HCT116 (cell line): ENCODE measurements around the gene CDH26. TPM values are rescaled to one million over a fixed set of nuclear protein-coding genes. Genes with fewer than 3 reads are reported as not detected.

ENCODE experiments used
- ATAC-seq: fragments of 200-7000 bp; cut with Tn5 transposase; 2 replicates; pipeline ENCODE4 v1.9.1; 2020; ENCODE audit warnings: mild to moderate bottlenecking, moderate library complexity
- BruUV-seq: library from RNA; stranded (reverse); fragments of 400-500 nt; replicated peaks from 2 replicates; lab custom pipeline; 2021; lab: Mats Ljungman, UMichigan
- CTCF ChIA-PET: fragments of 300-600 bp; sonication (Branson Sonifier 250); formaldehyde crosslinking; loops from one replicate; lab custom pipeline; 2021; ENCODE audit warnings: antibody characterized with exemption; lab: Charles Lee
- POLR2A ChIA-PET: fragments of 300-600, 350-600 bp; sonication (Branson Sonifier 250); formaldehyde crosslinking; loops from one replicate; lab custom pipeline; 2021; ENCODE audit warnings: antibody characterized with exemption; lab: Charles Lee
- RAD21 ChIA-PET, 2 experiments: fragments of 300-600 bp; sonication (Branson Sonifier 250); formaldehyde crosslinking; loops; one replicate each; lab custom pipeline; 2023; ENCODE audit warnings: low total read pairs in 2 of 2; ENCODE audit not compliant: uncharacterized antibody in 2 of 2, unreplicated experiment in 2 of 2, low non-redundant PET in 1 of 2; lab: Charles Lee
- DNase-seq: peaks from one replicate; pipeline ENCODE4 v3.0.0-alpha.2; 2010; ENCODE audit warnings: low read depth, low spot score
- H2AFZ ChIP-seq: fragments of 200-600 bp; shearing (Covaris generic), sonication (generic); 2 replicates; pipeline ENCODE4 v1.6.1; 2017; ENCODE audit warnings: low read depth, mixed run types, mixed read lengths, antibody characterized with exemption, low read length; ENCODE audit not compliant: poor library complexity, severe bottlenecking
- H3K27ac ChIP-seq: 2 replicates; pipeline ENCODE4 v1.5.1; 2012; ENCODE audit warnings: low read depth, low read length
- H3K27me3 ChIP-seq: fragments of 200-600 bp; sonication (generic); 2 replicates; pipeline ENCODE4 v1.6.1; 2016; ENCODE audit warnings: mixed run types, low read length, mixed read lengths; ENCODE audit not compliant: insufficient read depth
- H3K36me3 ChIP-seq, 2 experiments: fragments of 200-500 bp in 1 of 2; fragments of 200-600 bp in 1 of 2; sonication (Bioruptor generic) in 1 of 2; sonication (generic) in 1 of 2; 2 replicates each; pipeline versions ENCODE4 v1.5.1 to v1.6.1; 2014 to 2016; ENCODE audit warnings: low read length in 2 of 2, inconsistent platforms in 1 of 2, mixed read lengths in 1 of 2, mixed run types in 1 of 2; ENCODE audit not compliant: insufficient read depth in 2 of 2, control insufficient read depth in 1 of 2
- H3K4me1 ChIP-seq, 2 experiments: fragments of 200-600 bp in 1 of 2; sonication (generic) in 1 of 2; 2 replicates each; pipeline versions ENCODE4 v1.5.1 to v1.6.1; 2012 to 2017; ENCODE audit warnings: low read length in 2 of 2, inconsistent platforms in 1 of 2, mild to moderate bottlenecking in 1 of 2, mixed read lengths in 1 of 2, mixed run types in 1 of 2, moderate library complexity in 1 of 2; ENCODE audit not compliant: insufficient read depth in 2 of 2, control insufficient read depth in 1 of 2
- H3K4me2 ChIP-seq: fragments of 200-600 bp; sonication (generic); 2 replicates; pipeline ENCODE4 v1.6.1; 2017; ENCODE audit warnings: mixed run types, low read length, mixed read lengths
- H3K4me3 ChIP-seq, 2 experiments: fragments of 200-600 bp in 1 of 2; sonication (generic) in 1 of 2; replicated peaks in 1 of 2; 2 replicates each; pipeline ENCODE4 v1.5.1; 2011 to 2016; ENCODE audit warnings: low read length in 2 of 2, control low read depth in 1 of 2, low read depth in 1 of 2, mild to moderate bottlenecking in 1 of 2, mixed read lengths in 1 of 2, mixed run types in 1 of 2
- H3K79me2 ChIP-seq: fragments of 200-600 bp; sonication (generic); 2 replicates; pipeline ENCODE4 v1.6.1; 2017; ENCODE audit warnings: mild to moderate bottlenecking, mixed run types, low read length, moderate library complexity, mixed read lengths; ENCODE audit not compliant: insufficient read depth
- H3K9ac ChIP-seq: fragments of 200-600 bp; sonication (generic); 2 replicates; pipeline ENCODE4 v1.6.1; 2016; ENCODE audit warnings: low read length, mixed read lengths
- H3K9me2 ChIP-seq: fragments of 200-600 bp; sonication (generic), shearing (Covaris generic); 2 replicates; pipeline ENCODE4 v1.6.1; 2017; ENCODE audit warnings: mixed run types, mild to moderate bottlenecking, moderate library complexity; ENCODE audit not compliant: insufficient read depth
- H3K9me3 ChIP-seq, 2 experiments: fragments of 200-500 bp in 1 of 2; fragments of 200-600 bp in 1 of 2; sonication (Bioruptor generic) in 1 of 2; sonication (generic) in 1 of 2; 2 replicates each; pipeline ENCODE4 v1.6.1; 2014 to 2017; ENCODE audit warnings: low read length in 2 of 2, mixed read lengths in 2 of 2, inconsistent platforms in 1 of 2, low read depth in 1 of 2, mild to moderate bottlenecking in 1 of 2, mixed run types in 1 of 2, moderate library complexity in 1 of 2; ENCODE audit not compliant: control insufficient read depth in 1 of 2, insufficient read depth in 1 of 2
- H4K20me1 ChIP-seq: fragments of 200-600 bp; sonication (generic), shearing (Covaris generic); 2 replicates; pipeline ENCODE4 v1.6.1; 2017; ENCODE audit warnings: mixed run types, mild to moderate bottlenecking, moderate library complexity; ENCODE audit not compliant: insufficient read depth
- ATF3 ChIP-seq: IDR thresholded peaks from 2 replicates; pipeline ENCODE4 v1.6.1; 2012
- CEBPB ChIP-seq: IDR thresholded peaks from 2 replicates; pipeline ENCODE4 v1.6.1; 2012; ENCODE audit warnings: low read depth
- CTCF ChIP-seq, 3 experiments: fragments of 200-600 bp in 1 of 3; sonication (generic) in 1 of 3; IDR thresholded peaks in 2 of 3; conservative IDR thresholded peaks in 1 of 3; 2 replicates each; pipeline ENCODE4 v1.5.1; 2012 to 2017; ENCODE audit warnings: low read depth in 2 of 3, low read length in 2 of 3, antibody characterized with exemption in 1 of 3, borderline replicate concordance in 1 of 3, control low read depth in 1 of 3, mild to moderate bottlenecking in 1 of 3, mixed read lengths in 1 of 3, mixed run types in 1 of 3, moderate library complexity in 1 of 3; ENCODE audit not compliant: insufficient read depth in 1 of 3
- JUND ChIP-seq: IDR thresholded peaks from 2 replicates; pipeline ENCODE4 v1.6.1; 2012
- POLR2AphosphoS5 ChIP-seq: IDR thresholded peaks from 2 replicates; pipeline ENCODE4 v1.6.1; 2011; ENCODE audit warnings: mild to moderate bottlenecking, low read depth, low read length, moderate library complexity
- REST ChIP-seq: IDR thresholded peaks from 2 replicates; pipeline ENCODE4 v1.6.1; 2012; ENCODE audit warnings: low read depth
- SIN3A ChIP-seq: IDR thresholded peaks from 2 replicates; pipeline ENCODE4 v1.6.1; 2012; ENCODE audit warnings: low read depth
- SRF ChIP-seq: IDR thresholded peaks from 2 replicates; pipeline ENCODE4 v1.6.1; 2012; ENCODE audit warnings: low read depth
- TCF7L2 ChIP-seq: IDR thresholded peaks from 2 replicates; pipeline ENCODE4 v1.7.0; 2011; ENCODE audit warnings: borderline replicate concordance, inconsistent platforms; ENCODE audit not compliant: insufficient read depth, insufficient read length; ENCODE audit errors: extremely low read depth
- ZNF274 ChIP-seq: fragments of 200-500 bp; sonication (Bioruptor generic); IDR thresholded peaks from 2 replicates; pipeline ENCODE4 v1.6.1; 2014; ENCODE audit warnings: mild to moderate bottlenecking, low read depth, low read length, inconsistent platforms
- intact Hi-C: fragments of 100-400 bp; cut with micrococcal nuclease; formaldehyde crosslinking; loops from 2 replicates; pipeline ENCODE4 v1.10.0; 2022
- total RNA-seq: library from RNA; stranded (reverse); gene quantifications from one replicate; pipeline ENCODE4 v1.2.1, GENCODE V29; 2021; ENCODE audit not compliant: unreplicated experiment

CDH26 gene
- total RNA-seq, 1 experiment from 2014 or later: 0.34 TPM

GRCh38 chr20:59966428-59966827 lies 8.2 kb downstream of the CDH26 start:
- Histone ChIP-seq H3K9me2 (no peaks in the 10 kb centered on the region), H3K4me3 (no peak overlapping the region), H2AFZ (no peak overlapping the region), H3K9me3 (no peaks in the 10 kb centered on the region), H3K36me3 (no peaks in the 10 kb centered on the region), H3K9ac (no peak overlapping the region), H3K27me3 (peaks cover 21% of the 10 kb centered on the region)
- ChIA-PET CTCF (no interaction called here), POLR2A (no interaction called here), RAD21 (no interaction called here)
- intact Hi-C loops: no loop called here
- TF ChIP-seq ZNF274: no peak
- TF ChIP-seq TCF7L2: no peak
- no peak for TF ChIP-seq SIN3A
- no peak for TF ChIP-seq JUND
- no peak for TF ChIP-seq REST
- no peak for TF ChIP-seq SRF
- TF ChIP-seq, all 23 proteins: peak for 0
- DNase-seq (no peak), ATAC-seq (no peak)
- Histone ChIP-seq H3K27ac (no peak overlapping the region), H3K4me2 (no peak overlapping the region), H4K20me1 (no peaks in the 10 kb centered on the region), H3K4me1 (no peaks in the 10 kb centered on the region), H3K79me2 (no peaks in the 10 kb centered on the region)
- no TSS peak for BruUV-seq

- DNase-seq (no peak), ATAC-seq (no peak)
- H3K79me2 ChIP-seq: no peaks in the 10 kb centered on the region
- no peak overlapping the region for H2AFZ ChIP-seq
- no peak overlapping the region for H3K27ac ChIP-seq
- ChIA-PET RAD21 (no interaction called here), CTCF (no interaction called here), POLR2A (no interaction called here)
- no peak overlapping the region for H3K4me3 ChIP-seq
- H3K4me1 ChIP-seq: no peaks in the 10 kb centered on the region
- BruUV-seq: no TSS peak
- H3K36me3 ChIP-seq: no peaks in the 10 kb centered on the region
- H3K27me3 ChIP-seq: peaks cover 5% of the 10 kb centered on the region; the same call in 1 of the 2 replicates
- H3K4me2 ChIP-seq: no peak overlapping the region
- H3K9ac ChIP-seq: no peak overlapping the region
- H3K9me2 ChIP-seq: no peaks in the 10 kb centered on the region
- intact Hi-C loops: no loop called here
- no peaks in the 10 kb centered on the region for H3K9me3 ChIP-seq
- no peaks in the 10 kb centered on the region for H4K20me1 ChIP-seq
- TF ChIP-seq ATF3 (no peak), CEBPB (no peak), CTCF (IDR thresholded peaks at IDR 0.05 in 2 of 3, conservative IDR thresholded peaks at IDR 0.05 in 1 of 3; ENCODE audit: borderline replicate concordance in 1 of 3, insufficient read depth in 1 of 3, low read depth in 2 of 3, low read length in 2 of 3) (no peak), ZNF274 (no peak), REST (no peak), POLR2AphosphoS5 (no peak), SRF (no peak)
These were observed 13.2 kb downstream of the CDH26 start for GRCh38 chr20:59971428-59971827.
